ENCODE measurements around the gene JMY. TPM values are rescaled to one million over a fixed set of nuclear protein-coding genes. Genes with fewer than 3 reads are reported as not detected.

Gene JMY
- polyA plus RNA-seq, 1 experiment, result 7.2 TPM

DNA sequence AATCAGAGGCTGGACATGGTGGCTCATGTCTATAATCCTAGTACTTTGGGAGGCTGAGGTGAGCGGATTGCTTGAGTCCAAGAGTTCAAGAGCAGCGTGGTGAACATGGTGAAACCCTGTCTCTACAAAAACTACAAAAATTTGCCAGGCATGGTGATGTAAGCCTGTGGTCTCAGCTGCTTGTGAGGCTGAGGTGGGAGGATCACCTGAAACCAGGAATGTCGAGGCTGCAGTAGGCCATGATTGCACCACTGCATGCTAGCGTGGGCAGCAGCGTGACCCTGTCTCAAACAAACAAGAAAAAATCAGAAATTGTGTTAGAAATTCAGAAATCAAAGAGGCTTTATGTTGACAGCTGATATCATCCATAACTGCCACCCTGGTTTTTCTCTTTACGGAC lies 21.4 kb downstream of the JMY start:
- TF ChIP-seq, protein P1, sequence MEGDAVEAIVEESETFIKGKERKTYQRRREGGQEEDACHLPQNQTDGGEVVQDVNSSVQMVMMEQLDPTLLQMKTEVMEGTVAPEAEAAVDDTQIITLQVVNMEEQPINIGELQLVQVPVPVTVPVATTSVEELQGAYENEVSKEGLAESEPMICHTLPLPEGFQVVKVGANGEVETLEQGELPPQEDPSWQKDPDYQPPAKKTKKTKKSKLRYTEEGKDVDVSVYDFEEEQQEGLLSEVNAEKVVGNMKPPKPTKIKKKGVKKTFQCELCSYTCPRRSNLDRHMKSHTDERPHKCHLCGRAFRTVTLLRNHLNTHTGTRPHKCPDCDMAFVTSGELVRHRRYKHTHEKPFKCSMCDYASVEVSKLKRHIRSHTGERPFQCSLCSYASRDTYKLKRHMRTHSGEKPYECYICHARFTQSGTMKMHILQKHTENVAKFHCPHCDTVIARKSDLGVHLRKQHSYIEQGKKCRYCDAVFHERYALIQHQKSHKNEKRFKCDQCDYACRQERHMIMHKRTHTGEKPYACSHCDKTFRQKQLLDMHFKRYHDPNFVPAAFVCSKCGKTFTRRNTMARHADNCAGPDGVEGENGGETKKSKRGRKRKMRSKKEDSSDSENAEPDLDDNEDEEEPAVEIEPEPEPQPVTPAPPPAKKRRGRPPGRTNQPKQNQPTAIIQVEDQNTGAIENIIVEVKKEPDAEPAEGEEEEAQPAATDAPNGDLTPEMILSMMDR (IDR thresholded peaks at IDR 0.05; ENCODE audit: low read depth, low read length), result no peak
- ChIA-PET CTCF (interaction anchor here (0.7 to 3.3 kb wide), 10 partner anchors 12 to 233 kb away, joined by 3 to 40 read pairs (median 6); no protein-coding TSS in a partner anchor), POLR2A (interaction anchor here (0.6 kb wide), 1 partner anchor 129 kb away, joined by 4 read pairs; no protein-coding TSS in a partner anchor)
- Histone ChIP-seq H3K27ac (ENCODE audit: low read depth, low read length) (no peak overlapping the region), H3K9me3 (ENCODE audit: control insufficient read depth, insufficient read depth, low read length) (no peaks in the 10 kb centered on the region; the same call in 1 of the 2 replicates), H3K4me3 (ENCODE audit: low read depth, low read length) (no peak overlapping the region), H3K27me3 (ENCODE audit: control insufficient read depth, insufficient read depth, low read length) (no peaks in the 10 kb centered on the region)
- no peak for DNase-seq (ENCODE audit: low read depth, low spot score)

DNA sequence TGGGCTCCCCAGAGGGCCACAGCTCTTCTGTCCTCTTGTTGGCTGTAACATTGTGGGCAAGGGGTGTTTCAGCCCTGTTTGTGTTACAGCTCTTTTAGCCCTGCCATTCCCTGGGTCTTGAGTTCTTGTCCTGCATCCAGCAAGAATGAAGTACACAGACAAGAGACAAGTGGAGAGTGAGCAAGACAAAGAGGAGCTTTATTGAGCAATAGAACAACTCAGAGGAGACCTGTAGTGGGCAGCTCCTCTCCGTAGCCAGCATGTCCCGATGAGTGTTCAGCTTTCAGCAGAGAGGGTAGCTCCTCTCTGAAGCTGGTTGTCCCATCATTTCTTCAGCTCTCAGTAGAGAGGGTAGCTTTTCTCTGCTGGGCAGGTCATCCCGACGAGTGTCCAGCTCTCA lies 22.9 kb downstream of the JMY start:
- no peak for DNase-seq (ENCODE audit: low read depth, low spot score)
- Histone ChIP-seq H3K9me3 (ENCODE audit: control insufficient read depth, insufficient read depth, low read length) (no peaks in the 10 kb centered on the region; the same call in 1 of the 2 replicates), H3K27ac (ENCODE audit: low read depth, low read length) (no peak overlapping the region), H3K4me3 (ENCODE audit: low read depth, low read length) (no peak overlapping the region), H3K27me3 (ENCODE audit: control insufficient read depth, insufficient read depth, low read length) (no peaks in the 10 kb centered on the region)
- CTCF ChIA-PET, result interaction anchor here (1.0 kb wide), 1 partner anchor 12 kb away, joined by 4 read pairs; no protein-coding TSS in a partner anchor
- POLR2A ChIA-PET, result no interaction called here
- TF ChIP-seq, protein P1 (IDR thresholded peaks at IDR 0.05; ENCODE audit: low read depth, low read length), result no peak

DNA sequence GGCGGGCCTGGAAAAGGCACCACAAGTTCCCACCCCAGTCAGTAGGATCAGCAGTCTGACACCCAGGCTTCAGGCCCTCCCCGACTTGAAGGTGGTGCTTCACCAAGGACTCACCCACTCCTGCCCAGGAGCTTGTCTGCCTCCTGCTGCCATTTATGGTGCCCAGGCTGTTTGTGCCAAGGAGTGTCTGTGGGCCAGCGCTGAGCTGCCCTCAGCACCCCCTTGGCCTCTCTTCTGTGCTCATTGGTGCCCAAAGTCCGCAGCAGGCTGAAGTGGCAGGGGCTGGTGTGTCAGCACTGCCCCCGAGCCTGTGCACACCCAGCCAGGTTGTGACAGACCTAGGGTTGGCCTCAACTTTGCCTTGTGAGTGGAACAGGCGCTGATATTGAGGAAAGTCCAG lies 23.5 kb downstream of the JMY start:
- POLR2A ChIA-PET, result no interaction called here
- H3K27me3 ChIP-seq (ENCODE audit: control insufficient read depth, insufficient read depth, low read length), result no peaks in the 10 kb centered on the region
- DNase-seq (ENCODE audit: low read depth, low spot score), result no peak
- CTCF ChIA-PET, result interaction anchor here (1.0 kb wide), 1 partner anchor 11 kb away, joined by 4 read pairs; no protein-coding TSS in a partner anchor
- no peaks in the 10 kb centered on the region; the same call in 1 of the 2 replicates for H3K9me3 ChIP-seq (ENCODE audit: control insufficient read depth, insufficient read depth, low read length)
- TF ChIP-seq, protein P1 (IDR thresholded peaks at IDR 0.05; ENCODE audit: low read depth, low read length), result no peak
- no peak overlapping the region for H3K27ac ChIP-seq (ENCODE audit: low read depth, low read length)
- no peak overlapping the region for H3K4me3 ChIP-seq (ENCODE audit: low read depth, low read length)

DNA sequence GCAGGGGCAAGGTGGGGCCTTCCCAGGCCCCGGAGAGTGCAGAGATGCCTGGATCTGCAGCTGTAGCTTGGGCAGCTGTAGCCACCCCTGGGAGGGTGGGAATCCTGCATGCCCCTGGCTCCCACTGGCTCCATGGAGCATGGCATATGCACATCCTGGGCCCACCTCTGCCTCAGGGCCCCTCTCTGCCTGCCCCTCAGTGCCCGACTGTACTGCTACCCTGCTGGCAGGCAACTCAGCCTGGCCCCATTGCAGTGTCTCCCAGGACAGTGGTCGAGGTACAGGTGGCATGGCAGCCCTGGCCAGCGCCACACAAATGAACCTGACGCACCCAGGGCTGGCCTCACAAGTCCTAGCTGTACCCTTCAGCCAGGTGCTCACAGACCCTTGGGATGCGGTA lies 23.9 kb downstream of the JMY start:
- no peaks in the 10 kb centered on the region for H3K27me3 ChIP-seq (ENCODE audit: control insufficient read depth, insufficient read depth, low read length)

DNA sequence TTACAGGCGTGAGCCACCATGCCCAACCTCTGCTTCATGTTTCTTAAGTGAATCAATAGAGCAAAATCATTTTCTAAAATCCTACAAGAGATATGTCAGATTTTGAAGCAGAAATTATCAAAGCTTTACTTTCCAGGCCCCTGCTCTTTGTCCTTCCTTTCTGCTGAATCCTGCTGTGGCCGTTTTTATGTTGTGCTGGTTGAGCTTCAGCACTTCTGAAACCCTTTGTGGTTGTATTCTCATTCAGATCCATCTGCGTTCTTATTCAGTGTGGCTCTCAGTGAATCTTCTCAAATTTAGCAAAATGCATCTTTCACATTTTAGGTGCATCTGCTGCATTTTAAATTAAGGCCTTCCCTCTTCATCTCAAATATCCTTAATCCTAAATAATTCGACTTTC lies 26.0 kb downstream of the JMY start:
- Histone ChIP-seq H3K27me3 (ENCODE audit: control insufficient read depth, insufficient read depth, low read length) (no peaks in the 10 kb centered on the region), H3K9me3 (ENCODE audit: control insufficient read depth, insufficient read depth, low read length) (no peaks in the 10 kb centered on the region; the same call in 1 of the 2 replicates), H3K4me3 (ENCODE audit: low read depth, low read length) (no peak overlapping the region), H3K27ac (ENCODE audit: low read depth, low read length) (no peak overlapping the region)
- ChIA-PET CTCF (no interaction called here), POLR2A (interaction anchor here (0.6 kb wide), 1 partner anchor 768 kb away, joined by 5 read pairs; no protein-coding TSS in a partner anchor)
- TF ChIP-seq, protein P1 (IDR thresholded peaks at IDR 0.05; ENCODE audit: low read depth, low read length), result no peak
- no peak for DNase-seq (ENCODE audit: low read depth, low spot score)

More for the DNA sequence above, 23.9 kb downstream of the JMY start:
- DNase-seq (ENCODE audit: low read depth, low spot score), result no peak
- TF ChIP-seq, protein P1 (IDR thresholded peaks at IDR 0.05; ENCODE audit: low read depth, low read length), result no peak
- Histone ChIP-seq H3K27ac (ENCODE audit: low read depth, low read length) (no peak overlapping the region), H3K9me3 (ENCODE audit: control insufficient read depth, insufficient read depth, low read length) (no peaks in the 10 kb centered on the region; the same call in 1 of the 2 replicates), H3K4me3 (ENCODE audit: low read depth, low read length) (no peak overlapping the region)
- POLR2A ChIA-PET, result no interaction called here
- CTCF ChIA-PET, result interaction anchor here (0.6 kb wide), 1 partner anchor 370 kb away, joined by 4 read pairs; no protein-coding TSS in a partner anchor
